ENCODE data around the gene FAR2. TPM values are rescaled to one million over a fixed set of nuclear protein-coding genes. Genes with fewer than 3 reads are reported as not detected.

FAR2 gene
- polyA plus RNA-seq, 3 donors: 37.0 to 39.3 (median 38.2) TPM

DNA sequence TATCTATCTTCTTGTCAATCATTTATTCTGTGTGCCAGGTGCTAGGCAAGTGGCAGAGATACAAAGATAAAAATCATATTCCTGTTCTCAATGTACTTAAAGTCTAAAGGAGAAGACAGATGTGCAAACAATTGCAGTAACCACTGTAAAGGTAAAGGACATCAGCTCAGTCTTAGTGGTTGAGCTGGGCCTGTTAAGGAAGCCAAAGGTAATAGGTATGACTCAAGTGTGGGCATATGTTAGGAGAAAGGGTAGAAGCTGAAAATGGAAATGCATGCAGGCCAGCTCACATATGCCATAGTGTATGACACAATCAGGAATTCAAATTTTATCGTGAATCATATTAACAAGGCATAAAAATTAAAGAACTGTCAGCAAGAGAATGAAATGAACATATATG, 49.8 kb downstream of the FAR2 start:
- DNase-seq: no peak

GRCh38 chr12:29200586-29200985, 51.5 kb downstream of the FAR2 start:
- DNase-seq: no peak

GRCh38 chr12:29201296-29201695, 52.2 kb downstream of the FAR2 start:
- DNase-seq: no peak

- no peak for DNase-seq
These were observed 52.7 kb downstream of the FAR2 start for GRCh38 chr12:29201746-29202145.

DNA sequence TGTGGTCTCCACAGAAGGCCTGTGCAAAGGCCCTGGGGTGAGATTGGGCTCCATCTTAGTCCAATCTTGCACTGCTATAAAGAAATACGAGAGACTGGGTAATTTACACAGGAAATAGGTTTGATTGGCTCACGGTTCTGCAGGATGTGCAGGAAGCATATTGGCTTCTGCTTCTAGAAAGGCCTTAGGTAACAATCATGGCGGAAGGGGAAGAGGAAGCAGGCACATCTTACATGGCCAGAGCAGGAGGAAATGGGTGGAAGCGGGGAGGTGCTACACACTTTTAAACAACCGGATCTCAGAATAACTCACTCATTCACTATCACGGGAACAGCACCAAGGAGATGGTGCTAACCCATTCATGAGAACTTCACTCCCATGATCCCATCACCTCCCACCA, 55.4 kb downstream of the FAR2 start:
- DNase-seq: no peak

DNA sequence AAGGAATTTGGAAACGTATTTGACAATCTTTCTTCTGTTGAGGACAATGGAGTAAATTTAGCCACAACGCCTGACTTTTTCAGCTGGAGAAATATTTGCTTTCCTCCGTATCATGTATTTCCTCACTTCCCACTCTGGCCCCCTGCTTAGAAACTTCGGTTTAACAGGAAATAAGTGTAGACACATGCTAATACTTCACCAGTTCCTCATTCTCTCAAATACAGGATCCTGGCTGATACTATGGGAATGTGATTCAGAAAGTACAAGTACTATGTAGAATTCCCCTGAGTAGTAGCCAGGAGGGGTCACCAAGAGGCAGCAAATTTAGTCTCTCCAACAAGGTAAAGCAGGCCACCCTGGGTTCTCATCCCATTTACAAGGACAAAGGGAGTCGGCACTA, 58.0 kb downstream of the FAR2 start:
- no peak for DNase-seq

DNA sequence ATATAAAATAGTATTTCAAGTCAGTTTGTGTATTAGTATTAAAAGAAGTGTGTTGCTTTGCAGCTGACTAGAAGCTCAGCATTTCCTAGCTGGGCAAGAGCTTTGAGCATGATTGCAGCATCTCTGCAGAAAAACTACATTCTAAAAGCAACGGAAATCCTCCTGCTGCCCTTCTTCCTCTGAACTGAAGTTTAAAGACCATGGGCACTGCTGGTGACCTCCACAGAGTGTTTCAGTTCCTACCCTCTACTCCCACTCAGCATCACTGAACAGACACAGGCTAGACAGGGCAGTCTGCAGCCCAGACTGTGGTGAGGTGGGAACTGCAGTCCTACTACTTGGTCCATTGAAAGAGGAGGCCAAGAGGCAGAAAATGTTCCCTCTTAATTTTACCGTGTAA, 59.0 kb downstream of the FAR2 start:
- no peak for DNase-seq

GRCh38 chr12:29208936-29209701, 60.0 kb downstream of the FAR2 start:
- DNase-seq: no peak

GRCh38 chr12:29211696-29212095, 62.6 kb downstream of the FAR2 start:
- no peak for DNase-seq

DNA sequence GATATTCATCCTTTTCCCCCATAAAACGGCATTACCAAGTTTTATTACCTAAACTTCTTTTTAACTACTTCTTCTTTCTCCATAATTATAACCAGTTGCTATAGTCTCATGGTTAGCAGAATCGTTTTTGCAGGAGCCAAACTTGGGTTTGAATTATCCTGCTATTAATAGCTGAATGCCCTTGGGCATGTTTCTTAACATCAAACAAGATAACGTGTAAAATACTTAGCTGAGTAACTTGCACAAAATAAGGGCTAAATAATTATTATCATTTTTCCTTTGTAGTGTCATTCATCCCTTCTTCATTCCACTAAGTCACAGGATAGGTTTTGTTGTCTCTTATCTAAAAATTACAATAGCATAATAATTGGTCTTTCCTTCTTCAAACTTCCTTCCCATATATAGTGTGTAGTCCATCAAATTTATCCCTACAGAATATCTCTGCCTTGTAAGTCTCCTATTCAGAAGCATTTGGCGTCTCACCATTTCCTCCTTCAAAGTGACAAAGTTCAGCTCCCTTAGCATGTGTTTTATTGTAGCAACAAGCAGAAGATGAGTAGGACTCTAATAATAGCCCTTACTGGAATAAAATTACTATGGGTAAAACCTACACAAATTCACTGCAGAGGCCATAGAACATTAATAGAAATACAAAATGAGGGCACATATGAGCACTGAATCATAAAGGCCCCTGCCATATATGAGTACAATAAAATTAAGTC, 63.8 kb downstream of the FAR2 start:
- DNase-seq: no peak

DNA sequence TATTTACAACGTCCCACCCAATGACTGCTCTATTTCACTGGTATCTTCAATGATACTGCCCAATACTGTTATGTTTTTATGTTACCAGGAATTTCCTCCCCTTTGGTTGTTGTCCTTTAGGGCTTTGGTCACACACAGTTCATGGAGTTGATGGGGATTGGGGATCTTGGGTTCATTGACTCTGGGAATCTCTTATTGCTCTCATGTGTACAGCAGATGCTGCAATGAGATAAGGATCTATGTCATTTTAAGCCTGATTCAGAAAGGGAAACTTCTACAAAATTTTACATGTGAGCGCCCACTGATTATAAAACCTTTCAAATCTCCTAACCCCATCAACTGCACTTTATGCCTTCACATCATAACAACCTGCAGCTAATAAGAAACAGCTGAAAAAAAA, 67.2 kb downstream of the FAR2 start:
- no peak for DNase-seq

- DNase-seq: no peak
These were observed 67.9 kb downstream of the FAR2 start for GRCh38 chr12:29216797-29217575.

- no peak for DNase-seq
These were observed 71.7 kb downstream of the FAR2 start for GRCh38 chr12:29220632-29221336.

GRCh38 chr12:29222200-29222599, 73.1 kb downstream of the FAR2 start:
- no peak for DNase-seq

DNA sequence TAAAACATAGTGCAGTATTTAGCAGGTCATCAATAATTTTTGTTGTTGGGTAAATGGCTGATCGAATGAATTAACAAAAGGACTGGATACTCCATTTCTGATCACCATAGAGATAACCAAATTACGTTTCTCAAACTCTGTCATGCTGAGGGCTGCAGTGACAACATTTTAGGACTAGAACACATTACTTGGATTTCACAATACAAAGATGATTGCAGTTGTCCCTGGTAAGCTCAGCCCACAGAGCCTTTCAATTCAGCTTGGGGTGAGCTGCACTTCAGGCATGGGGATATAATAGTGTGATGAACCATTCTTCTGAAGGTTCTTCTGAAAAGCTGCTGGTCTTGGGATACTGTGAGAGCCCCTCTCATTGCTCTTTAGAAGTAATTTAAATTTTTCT, 74.3 kb downstream of the FAR2 start:
- DNase-seq: no peak

DNA sequence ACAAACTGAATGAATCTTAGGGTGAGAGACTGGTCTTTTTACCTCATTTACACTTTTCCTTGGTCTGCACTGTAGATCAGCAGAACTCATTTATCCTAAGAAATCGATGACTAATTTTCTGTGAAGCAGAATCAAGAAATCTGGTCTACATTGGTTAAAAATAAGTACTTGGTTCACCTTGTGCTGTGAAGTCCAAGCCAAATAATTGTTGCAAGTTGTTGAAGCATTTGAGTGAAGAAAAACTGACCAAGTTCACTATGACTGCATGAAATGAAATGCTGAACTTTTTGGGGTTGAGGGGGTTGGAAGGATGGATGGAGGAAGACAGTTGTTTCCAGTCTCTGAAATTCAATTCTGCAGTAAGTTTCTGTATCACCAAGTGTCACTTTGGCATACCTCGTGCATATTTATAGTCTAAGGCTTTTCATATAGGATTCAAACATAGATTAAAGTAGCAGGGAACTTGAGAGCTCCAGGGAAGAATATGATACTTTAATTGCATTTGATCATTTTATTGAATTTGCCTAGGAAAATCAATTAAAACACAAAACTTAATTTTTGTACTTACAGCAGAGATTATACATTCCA, 75.0 kb downstream of the FAR2 start:
- DNase-seq: no peak

DNA sequence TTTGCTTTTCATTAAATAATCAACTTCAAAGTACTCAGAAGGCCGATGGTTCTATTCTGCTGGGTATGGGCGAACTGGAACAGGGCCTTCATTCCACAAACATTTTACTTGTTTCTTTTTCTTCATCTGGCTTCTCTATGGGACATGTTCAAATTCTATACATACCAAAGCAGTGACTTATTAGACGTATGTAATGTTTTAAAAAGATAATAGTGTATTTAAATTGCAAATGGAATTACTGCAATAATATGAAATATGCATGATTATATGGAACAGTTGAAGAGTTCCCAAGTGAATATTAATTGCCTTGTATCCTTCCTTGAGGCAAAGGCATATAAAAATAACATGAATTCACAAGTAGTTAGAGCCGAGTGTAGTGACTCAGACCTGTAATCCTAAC, 75.5 kb downstream of the FAR2 start:
- no peak for DNase-seq

GRCh38 chr12:29225834-29226233, 76.8 kb downstream of the FAR2 start:
- DNase-seq: no peak

DNA sequence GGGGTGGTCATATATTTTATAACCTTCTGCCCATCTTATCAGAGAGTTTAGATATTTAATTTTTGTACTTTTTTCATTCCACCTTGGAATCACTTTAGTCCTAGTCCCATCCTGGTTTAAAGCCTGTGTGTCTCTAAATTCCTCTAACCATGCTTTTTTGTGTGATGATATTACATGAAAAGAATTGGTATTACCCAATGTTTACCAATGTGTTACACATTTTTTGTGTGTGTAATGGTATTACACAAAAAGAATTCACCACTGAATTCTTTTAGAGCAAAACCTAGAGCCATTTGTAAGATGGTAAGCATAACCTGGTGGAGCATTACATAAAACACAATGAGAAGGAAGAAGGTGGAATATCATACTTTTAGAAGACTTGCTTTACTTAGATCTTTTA, 77.5 kb downstream of the FAR2 start:
- DNase-seq: no peak

GRCh38 chr12:29228474-29229157, 79.5 kb downstream of the FAR2 start:
- no peak for DNase-seq

DNA sequence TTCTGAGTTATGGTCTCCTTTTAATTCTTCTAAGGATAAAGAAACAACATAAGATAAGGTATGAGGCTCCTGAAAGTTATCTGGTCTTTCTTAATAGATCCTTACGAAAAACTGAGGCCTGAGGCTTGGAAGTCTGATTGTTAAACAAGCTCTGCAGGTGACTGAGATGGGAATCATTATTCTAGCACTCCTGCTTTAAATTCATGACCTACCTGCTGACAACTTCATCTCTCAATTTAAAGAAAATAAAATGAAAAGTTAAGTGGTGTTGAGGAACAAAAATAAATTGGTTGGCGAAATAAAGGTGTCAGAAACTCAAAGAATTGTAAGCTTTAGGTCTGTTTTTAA, 80.1 kb downstream of the FAR2 start:
- no peak for DNase-seq
